Measurements from ENCODE around the gene DCANP1.

GRCh38 chr5:135396459-135397055 lies 50.6 kb downstream of the DCANP1 start:
- TF ChIP-seq CTCF (conservative IDR thresholded peaks at IDR 0.05; ENCODE audit: low read length), result no peak
- TF ChIP-seq EZH2phosphoT487 (IDR thresholded peaks at IDR 0.05; ENCODE audit: borderline replicate concordance, low read depth, low read length), result no peak
